GM21619 (cell line): ENCODE measurements around the gene ZFAND4.
"Not testable (repeated sequence)": the region's sequence is repeated elsewhere in the genome, so short reads cannot be mapped to it uniquely, and the experiment has no call there.

Experiments
- ATAC-seq: cut with Tn5 transposase; IDR thresholded peaks from one replicate; pipeline ENCODE4 v1.9.1; 2021; ENCODE audit not compliant: unreplicated experiment

ZFAND4 gene

DNA sequence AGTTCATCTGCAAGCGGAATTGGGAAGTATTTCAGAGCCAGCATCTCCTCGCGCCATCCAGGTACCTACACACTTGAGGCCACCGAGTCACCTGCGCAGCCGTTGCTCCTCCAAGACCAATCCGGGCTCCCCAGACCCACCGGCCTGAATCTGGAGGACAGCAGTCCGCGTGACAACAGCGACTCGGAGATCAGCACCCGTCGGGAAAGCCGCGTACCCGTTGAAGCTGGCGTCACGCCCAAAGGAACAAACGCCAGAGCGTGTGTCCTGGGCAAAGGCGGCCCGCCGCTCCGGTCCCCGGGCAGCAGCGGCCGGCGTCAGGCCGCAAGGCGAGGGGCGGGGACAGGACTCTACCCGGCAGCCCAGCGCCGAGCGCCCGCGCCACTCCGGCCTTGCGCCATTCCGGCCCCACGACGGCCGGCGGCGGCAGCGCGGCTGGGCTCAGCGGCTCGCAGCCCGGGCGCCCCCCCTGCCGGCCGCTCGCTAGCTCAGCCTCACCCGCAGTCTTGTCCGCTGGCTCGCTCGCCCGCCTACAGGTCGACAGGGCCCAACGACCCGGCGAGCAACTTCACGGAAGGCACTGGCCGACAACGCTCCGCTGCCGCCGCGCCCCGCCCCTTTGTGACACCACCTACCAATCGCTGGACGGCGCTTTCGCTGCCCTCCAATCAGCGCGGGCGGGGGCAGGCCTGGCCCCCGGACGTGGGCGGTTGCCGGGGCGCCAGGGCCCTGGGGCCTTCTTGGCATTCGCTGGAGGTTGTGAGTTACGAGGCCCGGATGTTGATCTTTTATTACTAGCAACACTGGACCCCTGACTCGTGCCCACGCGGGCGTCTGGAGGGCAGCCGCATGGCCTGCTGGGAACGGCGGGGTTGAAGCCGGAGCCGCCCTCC lies at the start of gene ZFAND4:
TSS of gene ZFAND4 (minus strand) at position 592 of the 893 bp plus-strand sequence. CDS start 9,047 bp downstream, outside the sequence.
- peak; percentile 97 for ATAC-seq

DNA sequence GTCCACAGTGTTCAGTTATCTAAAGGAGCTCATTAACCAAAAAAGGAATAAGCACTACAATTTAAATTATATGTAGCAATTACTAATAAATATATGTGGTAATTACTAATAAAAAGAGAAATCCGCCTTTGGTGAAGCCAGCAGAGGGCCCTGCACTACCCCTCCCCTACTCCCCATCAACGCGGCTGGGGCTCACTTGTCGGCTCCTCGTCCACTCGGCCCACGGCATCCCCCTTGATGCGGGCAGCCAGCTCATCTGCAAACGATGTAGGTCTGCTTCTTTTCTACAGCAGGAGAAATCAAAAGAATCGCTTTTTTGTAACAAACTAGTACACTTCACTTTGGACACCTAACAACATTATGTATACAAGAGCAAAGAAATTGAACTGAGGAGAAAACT lies 48.9 kb upstream of the ZFAND4 start:
- not testable (repeated sequence) for ATAC-seq

DNA sequence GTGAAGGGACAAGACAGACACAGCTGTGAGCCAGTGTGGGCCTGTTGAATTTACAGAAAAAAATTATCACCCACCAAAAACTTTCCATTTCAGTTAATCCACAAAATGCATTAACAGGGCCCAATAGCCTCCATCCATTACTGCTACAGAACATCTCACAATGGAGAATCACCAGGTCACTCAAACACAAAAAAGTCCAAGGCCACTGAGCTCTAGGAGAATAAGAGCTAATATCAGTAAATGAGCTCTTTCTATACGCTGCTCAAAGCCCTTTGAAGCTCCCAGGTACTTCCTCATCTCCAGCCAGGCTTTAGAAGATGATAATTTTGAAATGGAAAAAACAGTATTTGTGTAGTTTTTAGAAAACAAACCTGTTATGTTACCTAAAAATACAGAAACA lies 45.1 kb upstream of the ZFAND4 start:
- not testable (repeated sequence) for ATAC-seq

DNA sequence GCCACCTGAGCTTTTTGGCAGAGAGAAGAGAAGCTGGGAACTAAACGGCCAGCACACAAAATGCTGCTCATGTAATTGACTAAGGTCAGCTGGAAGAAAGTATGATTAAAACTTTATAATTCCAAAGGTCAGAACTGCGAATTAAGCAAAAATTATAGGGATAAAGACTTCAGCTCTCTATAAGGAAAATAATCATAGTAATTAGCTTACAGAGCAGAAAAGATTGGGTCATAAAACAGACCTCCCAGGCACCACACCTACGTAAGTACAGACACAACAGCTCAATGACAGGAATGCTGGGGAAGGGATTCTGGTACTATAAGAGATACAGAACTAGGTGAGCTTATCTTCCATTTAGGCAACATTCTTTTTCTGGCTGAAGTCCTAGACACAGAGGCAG lies 44.5 kb upstream of the ZFAND4 start:
- not testable (repeated sequence) for ATAC-seq

DNA sequence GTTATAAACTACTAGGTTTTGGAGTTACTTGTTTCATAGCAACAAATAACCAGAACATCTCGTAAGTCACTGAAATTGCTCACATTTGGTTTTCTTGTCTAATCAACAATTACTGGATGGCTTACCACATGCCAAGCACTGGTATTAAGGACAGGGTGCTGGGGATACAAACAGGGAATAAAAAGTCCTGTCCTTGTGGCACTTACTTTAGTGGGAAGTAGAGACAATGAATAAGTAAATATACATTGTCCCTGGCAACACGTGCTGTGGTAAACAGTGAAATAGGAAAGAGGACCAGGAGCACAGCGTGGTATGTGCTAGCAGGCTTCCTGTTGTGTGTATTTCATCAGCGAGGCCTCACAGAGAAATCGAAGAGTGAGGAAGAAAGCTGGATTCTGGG lies 38.7 kb upstream of the ZFAND4 start:
- not testable (repeated sequence) for ATAC-seq

DNA sequence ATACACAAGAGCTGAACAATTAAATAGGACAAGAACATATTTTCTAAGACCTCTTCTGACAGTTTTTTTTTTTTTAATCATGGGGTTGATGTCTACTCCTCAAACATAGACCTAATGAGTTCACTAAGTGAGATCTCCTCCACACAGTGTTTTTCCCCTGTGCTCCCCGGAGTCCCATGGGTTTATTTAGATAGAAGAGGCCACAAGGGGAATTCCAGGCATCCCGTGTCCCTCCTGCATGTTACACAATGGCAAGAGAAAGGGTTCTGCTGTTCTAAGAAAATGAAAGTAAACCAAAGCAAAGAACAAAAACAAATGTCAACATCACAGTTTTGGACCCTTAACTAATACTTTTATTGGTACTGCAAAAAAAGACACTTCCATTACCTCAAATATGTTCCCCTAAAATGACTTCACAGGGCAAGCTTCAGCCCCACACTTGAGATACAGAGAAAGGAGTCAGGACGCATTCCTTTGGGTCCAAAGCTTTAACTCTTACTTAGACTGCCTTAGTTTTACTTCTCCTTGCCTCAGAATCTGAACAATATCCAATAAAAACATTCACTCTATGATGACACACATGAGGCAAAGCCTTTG lies 37.7 kb upstream of the ZFAND4 start:
- ATAC-seq, result peak; percentile 89

DNA sequence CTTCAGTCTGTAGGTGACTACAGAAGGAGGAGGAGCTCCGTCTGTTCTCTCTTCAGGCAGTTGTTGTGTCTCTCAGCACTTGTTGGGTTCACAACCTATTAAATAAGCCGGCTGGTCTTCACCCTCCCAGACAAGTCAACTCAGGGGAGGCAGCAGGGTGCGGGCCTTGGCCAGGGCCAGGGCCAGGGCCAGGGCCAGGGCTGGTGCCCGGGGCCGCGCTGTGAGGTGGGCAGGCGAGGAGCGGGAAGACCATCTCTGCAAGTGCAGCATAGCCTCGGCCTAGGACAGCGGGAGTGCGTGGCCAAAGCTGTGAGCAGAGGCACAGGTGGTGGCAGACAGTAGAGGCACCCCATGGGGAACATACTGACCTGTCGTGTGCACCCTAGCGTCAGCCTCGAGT lies 5.9 kb upstream of the ZFAND4 start:
- ATAC-seq, result not testable (repeated sequence)

DNA sequence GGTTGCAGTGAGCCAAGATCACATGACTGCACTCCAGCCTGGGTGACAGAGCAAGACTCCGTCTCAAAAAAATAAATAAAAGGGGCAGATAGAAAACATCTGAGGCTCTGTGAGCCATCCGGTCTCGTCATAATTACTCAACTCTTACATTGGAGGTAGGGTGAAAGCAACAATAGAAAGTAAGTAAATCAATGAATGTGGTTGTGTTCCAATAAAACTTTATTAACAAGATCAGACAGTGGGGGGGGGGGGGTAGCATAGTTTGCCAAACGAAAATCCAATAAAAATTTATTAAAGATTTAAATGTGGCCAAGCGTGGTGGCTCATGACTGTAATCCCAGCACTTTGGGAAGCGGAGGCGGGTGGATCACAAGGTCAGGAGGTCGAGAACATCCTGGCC lies 2.8 kb upstream of the ZFAND4 start:
- no peak for ATAC-seq

DNA sequence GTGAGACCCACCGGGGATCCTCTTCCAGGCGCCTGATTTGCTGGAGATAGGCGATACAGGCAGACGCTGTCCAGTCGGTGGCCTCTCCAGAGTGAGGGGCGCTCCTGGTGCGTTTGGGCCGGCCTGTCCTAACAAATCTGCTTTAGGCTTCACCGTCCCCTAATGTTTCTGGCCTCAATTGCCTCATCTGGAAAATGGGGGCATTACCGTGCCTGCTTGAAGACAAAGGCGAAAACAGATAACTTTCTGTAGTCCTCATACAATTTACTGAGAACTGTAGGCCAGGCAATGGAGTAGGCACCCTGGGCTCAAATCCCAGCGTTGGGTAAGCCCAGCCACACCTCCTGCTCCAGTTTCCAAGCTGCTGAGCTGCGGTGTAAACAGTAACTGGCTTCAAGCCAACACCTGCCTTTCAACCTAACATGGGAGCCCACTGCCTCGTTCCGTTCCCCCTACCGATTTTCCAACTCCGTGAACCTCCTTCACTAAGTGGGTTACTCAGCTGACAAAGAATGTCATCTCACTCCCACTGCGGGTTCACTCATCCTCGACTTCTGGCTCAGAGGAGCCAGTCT lies 589 bp upstream of the ZFAND4 start:
- ATAC-seq, result no peak

DNA sequence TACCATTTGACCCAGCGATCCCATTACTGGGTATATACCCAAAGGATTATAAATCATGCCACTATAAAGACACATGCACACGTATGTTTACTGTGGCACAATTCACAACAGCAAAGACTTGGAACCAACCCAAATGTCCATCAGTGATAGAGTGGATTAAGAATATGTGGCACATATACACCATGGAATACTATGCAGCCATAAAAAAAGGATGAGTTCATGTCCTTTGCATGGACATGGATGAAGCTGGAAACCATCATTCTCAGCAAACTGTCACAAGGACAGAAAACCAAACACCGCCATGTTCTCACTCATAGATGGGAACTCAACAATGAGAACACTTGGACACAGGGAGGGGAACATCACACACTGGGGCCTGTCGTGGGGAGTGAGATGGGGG lies 1.3 kb downstream of the ZFAND4 start:
- not testable (repeated sequence) for ATAC-seq

DNA sequence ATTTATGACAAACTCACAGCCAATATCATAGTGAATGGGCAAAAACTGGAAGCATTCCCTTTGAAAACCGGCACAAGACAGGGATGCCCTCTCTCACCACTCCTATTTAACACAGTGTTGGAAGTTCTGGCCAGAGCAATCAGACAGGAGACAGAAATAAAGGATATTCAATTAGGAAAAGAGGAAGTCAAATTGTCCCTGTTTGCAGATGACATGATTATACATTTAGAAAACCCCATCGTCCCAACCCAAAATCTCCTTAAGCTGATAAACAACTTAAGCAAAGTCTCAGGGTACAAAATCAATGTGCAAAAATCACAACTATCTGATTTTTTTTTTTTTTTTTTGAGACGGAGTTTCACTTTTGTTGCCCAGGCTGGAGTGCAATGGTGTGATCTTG lies 2.7 kb downstream of the ZFAND4 start:
- ATAC-seq, result not testable (repeated sequence)

DNA sequence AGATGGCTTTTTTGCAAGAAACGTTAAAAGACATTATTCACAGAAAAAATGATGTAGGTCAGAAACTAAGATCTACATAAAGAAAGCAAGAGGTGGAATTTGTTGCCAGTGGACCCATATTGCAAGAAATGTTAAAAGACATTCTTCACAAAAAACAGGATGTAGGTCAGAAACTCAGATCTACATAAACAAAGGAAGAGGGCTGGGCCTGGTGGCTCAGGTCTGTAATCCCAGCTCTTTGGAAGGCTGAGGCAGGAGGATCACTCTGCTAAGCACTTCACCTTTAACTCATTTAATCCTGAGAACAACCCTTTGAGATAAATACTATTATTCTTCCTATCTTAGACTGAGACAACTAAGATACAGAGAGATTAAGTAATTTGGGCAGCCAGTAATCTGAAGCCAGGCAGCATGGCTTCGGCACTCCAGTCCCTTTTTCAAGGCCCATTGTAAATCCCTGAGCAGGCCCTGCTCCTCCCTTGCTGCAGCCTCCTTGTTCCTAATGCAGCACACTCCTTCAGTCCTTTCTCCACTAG lies 11.6 kb downstream of the ZFAND4 start:
- no peak for ATAC-seq

DNA sequence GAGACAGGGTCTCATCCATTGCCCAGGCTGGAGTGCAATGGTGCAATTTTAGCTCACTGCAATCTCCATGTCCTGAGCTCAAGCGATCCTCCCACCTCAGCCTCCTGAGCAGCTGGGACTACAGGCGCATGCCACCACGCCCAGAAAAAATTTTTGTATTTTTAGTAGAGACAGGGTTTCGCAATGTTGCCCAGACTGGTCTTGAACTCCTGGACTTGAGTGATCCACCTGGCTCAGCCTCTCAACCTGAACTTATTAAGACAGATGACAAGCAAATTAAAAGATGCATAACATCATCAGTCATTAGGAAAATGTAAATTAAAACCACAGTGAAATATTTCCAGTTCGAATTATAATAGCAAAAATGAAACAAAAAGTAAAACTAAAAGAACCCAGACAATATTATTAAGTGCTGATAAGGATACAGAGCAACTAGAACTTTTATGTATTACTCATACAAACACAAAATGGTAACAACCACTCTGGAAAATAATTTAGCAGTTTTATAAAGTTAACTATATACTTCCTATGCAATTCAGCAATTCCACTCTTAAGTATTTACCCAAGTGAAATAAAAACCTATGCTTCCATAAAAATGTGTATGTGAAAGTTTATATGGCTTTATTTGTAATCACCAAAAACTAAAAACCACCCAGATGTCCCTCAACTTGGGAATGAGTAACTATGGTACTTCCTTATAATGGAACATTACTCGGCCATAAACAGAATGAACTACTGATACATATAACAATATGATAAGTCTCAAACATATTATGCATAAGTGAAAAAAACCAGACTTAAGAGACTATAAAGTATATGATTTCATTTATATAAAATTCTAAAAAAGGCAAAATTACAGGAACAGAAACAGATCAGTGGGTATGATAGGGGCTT lies 15.3 kb downstream of the ZFAND4 start:
- no peak for ATAC-seq

DNA sequence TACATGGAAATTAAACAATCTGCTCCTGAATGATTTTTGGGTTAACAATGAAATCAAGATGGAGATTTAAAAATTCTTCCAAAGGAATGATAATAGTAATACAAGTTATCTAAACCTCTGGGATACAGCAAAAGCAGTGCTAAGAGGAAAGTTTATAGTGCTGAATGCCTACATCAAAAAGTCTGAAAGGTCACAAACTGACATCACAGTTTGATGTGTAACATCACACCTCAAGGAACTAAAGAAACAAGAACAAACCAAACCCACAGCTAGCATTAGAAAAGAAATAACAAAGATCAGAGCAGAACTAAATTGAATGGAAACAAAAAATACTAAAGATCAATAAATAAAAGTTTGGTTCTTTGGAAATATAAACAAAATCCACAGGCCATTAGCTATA lies 17.4 kb downstream of the ZFAND4 start:
- no peak for ATAC-seq

DNA sequence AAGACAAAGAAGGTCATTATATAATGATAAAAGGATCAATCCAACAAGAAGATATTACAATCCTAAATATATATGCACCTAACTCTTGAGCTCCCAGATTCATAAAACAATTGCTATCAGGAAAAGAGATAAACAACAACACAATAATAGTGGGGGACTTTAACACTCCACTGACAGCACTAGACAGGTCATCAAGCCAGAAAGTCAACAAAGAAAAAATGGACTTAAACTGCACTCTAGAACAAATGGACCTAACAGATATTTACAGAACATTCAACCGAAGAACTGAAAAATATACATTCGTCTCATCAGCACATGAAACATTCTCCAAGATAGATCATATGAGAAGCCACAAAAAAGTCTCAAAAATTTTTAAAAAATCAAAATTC lies 17.8 kb downstream of the ZFAND4 start:
- ATAC-seq, result not testable (repeated sequence)

DNA sequence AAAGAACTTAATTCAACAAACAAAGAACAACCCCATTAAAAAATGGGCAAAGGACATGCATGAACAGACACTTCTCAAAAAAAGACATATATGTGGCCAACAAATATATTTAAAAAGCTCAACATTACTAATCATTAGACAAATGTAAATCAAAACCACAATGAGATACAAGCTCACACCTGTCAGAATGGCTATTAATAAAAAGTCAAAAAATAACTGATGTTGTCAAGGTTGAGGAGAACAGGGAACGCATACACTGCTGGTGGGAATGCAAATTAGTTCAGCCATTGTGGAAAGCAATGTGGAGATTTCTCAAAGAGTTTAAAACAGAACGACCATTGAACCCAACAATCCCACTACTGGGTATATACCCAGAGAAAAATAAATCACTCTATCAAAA lies 19.1 kb downstream of the ZFAND4 start:
- ATAC-seq, result peak; percentile 69

DNA sequence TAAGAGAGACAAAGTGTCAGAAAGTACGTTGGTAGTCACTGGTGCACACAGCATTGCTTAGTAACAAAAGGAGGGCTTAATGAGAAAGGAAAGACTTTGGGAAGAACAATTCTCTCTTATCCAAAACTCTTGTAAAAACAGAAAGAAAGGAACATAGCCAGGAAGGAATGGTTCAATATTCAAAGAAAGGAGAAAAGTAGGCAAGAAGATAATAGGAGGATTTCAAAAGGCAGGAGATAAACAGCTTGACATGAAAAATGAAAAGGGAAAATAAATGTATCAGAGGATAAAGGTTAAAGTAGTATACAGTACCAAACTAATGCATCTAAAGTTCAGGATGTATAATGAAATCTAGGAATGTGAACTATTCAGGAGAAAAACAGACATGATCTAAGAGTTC lies 20.1 kb downstream of the ZFAND4 start:
- ATAC-seq, result no peak

DNA sequence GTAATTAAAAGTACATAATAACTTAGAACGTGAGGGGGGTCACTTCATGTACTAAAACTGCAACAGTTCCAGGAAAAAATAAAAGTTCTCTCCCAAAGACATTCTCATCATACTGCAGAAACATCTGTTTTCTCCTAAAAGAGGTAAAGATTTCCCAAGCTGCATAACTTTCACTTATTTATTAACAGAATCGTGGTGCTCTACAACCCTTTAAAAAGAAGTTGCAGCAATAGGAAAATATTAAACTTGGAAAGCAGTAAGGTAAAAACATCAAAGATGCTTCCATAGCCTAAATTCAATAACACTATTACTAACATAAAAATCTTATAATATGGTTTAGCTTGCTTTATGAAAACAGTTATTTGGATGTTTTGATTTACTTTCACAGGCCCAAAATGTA lies 23.3 kb downstream of the ZFAND4 start:
- ATAC-seq, result no peak

DNA sequence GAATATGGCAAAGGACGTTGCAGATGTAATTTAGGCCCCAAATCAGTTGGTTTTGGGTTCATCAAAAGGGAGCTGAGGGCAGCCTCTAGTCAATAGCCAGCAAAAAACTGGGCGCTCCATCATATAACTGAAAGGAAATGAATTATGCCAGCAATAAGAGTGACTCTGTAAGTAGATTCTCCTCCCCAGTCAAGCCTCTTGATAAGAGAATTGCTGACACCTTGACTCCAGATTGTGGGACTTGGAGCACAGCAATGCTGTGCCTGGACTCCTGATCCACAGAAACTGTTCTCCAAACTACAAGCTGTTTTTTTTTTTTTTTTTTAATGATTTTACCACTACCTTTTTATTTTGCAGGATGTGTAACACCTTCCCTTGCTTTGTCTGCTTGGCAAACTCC lies 25.5 kb downstream of the ZFAND4 start:
- ATAC-seq, result no peak

DNA sequence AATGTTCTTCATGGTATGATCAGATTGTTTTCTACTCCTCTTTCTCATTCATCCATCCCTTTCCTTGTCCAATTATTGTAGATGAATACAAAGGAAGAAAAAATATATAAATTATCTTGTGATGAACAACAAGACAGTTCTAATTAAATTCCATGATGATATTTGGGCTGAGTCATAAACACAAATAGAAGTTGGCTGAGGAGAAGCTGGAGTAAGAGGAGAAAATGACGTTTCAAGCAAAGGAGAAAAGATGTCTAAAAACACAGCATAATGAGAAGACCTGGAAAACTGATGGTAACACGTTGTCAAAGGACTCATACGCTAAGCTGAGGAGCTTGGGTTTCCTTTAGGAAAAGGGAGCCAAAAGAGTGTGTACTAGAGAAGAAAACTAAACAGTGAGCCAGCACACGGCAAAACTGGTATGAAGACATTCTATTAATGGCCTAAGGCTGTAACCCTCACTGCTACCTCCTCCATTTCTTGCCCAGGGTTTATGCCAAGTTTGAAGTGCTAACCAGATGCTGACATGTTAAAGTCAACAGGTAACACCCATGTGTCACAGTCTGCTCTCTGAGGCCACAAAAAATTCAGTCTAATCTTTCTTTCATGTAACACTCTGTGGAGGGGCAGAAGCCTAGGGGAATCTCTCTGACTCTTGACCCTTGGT lies 26.1 kb downstream of the ZFAND4 start:
- no peak for ATAC-seq
